Ammon's horn (tissue), 1 donor: ENCODE results near the gene MEF2B.

Source experiments
- DNase-seq: peaks from one replicate; pipeline ENCODE4 v3.0.0-alpha.2; 2016; ENCODE audit warnings: low spot score

MEF2B gene

GRCh38 chr19:19170053-19170872 lies at the start of gene MEF2B:
Gene MEF2B, minus strand, starts transcription at chr19:19170263. Its CDS starts 19,528 bp downstream, at chr19:19150735.
- DNase-seq, result peak; percentile 55

- no peak for DNase-seq
Observed at GRCh38 chr19:19218911-19219310, 48.8 kb upstream of the MEF2B start.

- DNase-seq, result no peak
Observed at GRCh38 chr19:19217099-19217498, 47.0 kb upstream of the MEF2B start.

GRCh38 chr19:19215792-19216191 lies 45.7 kb upstream of the MEF2B start:
- DNase-seq, result no peak

GRCh38 chr19:19214892-19215291 lies 44.8 kb upstream of the MEF2B start:
- DNase-seq, result no peak

- DNase-seq, result no peak
Observed at GRCh38 chr19:19214159-19214490, 44.1 kb upstream of the MEF2B start.

- no peak for DNase-seq
Observed at GRCh38 chr19:19213426-19214158, 43.5 kb upstream of the MEF2B start.

- no peak for DNase-seq
Observed at GRCh38 chr19:19212916-19213315, 42.9 kb upstream of the MEF2B start.

- no peak for DNase-seq
Observed at GRCh38 chr19:19211499-19212420, 41.7 kb upstream of the MEF2B start, which contains the start of gene NCAN. Gene NCAN, plus strand, starts transcription at chr19:19211958. Its CDS starts 4,996 bp downstream, at chr19:19216954.

GRCh38 chr19:19209372-19209771 lies 39.3 kb upstream of the MEF2B start:
- DNase-seq, result no peak

- peak; percentile 64 for DNase-seq
Observed at GRCh38 chr19:19207637-19208572, 37.8 kb upstream of the MEF2B start.

GRCh38 chr19:19206938-19207337 lies 36.9 kb upstream of the MEF2B start:
- no peak for DNase-seq

- DNase-seq, result peak; percentile 79
Observed at GRCh38 chr19:19205416-19206410, 35.6 kb upstream of the MEF2B start.

- no peak for DNase-seq
Observed at GRCh38 chr19:19204181-19204580, 34.1 kb upstream of the MEF2B start.

GRCh38 chr19:19203012-19203856 lies 33.2 kb upstream of the MEF2B start, which contains the start of gene NR2C2AP:
Gene NR2C2AP, minus strand, starts transcription at chr19:19203414. Its CDS starts 354 bp downstream, at chr19:19203060.
- peak; percentile 93 for DNase-seq

- DNase-seq, result no peak
Observed at GRCh38 chr19:19202707-19203011, 32.6 kb upstream of the MEF2B start.

- DNase-seq, result no peak
Observed at GRCh38 chr19:19201697-19202630, 31.9 kb upstream of the MEF2B start.

GRCh38 chr19:19193926-19194325 lies 23.9 kb upstream of the MEF2B start:
- no peak for DNase-seq
